ENCODE results near the gene RAB19.

RAB19 gene

DNA sequence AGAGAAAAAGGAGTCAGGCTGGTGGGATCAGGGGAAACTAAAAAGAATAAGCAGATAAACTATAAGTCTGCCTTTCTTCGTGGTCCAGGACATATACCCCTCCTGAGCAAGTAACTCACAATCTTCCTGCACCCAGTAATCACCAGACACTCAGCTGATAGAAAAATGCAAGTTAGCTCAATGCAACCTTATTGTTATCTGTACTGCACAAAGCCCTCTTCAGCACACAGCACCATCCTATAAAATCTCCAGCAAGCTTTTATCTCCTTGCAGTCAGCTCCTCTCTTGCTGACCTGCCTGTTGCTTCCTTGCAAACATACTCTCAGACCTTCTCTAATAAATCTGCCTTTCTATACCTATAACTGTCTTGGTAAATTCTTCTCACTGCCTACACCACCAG is 12.2 kb upstream of the RAB19 start:
- TF ChIP-seq, protein P1, sequence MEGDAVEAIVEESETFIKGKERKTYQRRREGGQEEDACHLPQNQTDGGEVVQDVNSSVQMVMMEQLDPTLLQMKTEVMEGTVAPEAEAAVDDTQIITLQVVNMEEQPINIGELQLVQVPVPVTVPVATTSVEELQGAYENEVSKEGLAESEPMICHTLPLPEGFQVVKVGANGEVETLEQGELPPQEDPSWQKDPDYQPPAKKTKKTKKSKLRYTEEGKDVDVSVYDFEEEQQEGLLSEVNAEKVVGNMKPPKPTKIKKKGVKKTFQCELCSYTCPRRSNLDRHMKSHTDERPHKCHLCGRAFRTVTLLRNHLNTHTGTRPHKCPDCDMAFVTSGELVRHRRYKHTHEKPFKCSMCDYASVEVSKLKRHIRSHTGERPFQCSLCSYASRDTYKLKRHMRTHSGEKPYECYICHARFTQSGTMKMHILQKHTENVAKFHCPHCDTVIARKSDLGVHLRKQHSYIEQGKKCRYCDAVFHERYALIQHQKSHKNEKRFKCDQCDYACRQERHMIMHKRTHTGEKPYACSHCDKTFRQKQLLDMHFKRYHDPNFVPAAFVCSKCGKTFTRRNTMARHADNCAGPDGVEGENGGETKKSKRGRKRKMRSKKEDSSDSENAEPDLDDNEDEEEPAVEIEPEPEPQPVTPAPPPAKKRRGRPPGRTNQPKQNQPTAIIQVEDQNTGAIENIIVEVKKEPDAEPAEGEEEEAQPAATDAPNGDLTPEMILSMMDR (IDR thresholded peaks at IDR 0.05) = no peak

DNA sequence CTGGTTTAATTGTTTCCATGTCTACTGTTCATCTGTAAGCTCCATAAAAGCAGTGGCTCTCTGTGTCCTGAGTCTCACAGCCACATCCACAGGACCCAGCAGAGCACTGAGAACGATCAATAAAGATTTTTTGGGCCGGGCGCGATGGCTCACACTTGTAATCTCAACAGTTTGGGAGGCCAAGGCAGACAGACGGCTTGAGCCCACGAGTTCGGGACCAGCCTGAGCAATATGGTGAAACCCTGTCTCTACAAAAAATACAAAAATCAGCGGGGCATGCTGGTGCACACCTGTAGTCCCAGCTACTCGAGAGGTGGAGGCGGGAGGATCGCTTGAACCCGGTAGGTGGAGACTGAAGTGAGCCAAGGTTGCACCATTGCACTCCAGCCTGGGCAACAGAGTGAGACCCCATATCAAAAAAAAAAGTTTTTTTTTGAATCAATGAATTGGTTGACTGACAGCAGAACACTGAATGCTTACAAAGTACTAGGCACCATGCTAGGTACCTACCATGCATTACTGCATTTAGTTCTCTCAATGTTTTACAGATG is 10.0 kb upstream of the RAB19 start:
- TF ChIP-seq, protein P1 (IDR thresholded peaks at IDR 0.05) = no peak

DNA sequence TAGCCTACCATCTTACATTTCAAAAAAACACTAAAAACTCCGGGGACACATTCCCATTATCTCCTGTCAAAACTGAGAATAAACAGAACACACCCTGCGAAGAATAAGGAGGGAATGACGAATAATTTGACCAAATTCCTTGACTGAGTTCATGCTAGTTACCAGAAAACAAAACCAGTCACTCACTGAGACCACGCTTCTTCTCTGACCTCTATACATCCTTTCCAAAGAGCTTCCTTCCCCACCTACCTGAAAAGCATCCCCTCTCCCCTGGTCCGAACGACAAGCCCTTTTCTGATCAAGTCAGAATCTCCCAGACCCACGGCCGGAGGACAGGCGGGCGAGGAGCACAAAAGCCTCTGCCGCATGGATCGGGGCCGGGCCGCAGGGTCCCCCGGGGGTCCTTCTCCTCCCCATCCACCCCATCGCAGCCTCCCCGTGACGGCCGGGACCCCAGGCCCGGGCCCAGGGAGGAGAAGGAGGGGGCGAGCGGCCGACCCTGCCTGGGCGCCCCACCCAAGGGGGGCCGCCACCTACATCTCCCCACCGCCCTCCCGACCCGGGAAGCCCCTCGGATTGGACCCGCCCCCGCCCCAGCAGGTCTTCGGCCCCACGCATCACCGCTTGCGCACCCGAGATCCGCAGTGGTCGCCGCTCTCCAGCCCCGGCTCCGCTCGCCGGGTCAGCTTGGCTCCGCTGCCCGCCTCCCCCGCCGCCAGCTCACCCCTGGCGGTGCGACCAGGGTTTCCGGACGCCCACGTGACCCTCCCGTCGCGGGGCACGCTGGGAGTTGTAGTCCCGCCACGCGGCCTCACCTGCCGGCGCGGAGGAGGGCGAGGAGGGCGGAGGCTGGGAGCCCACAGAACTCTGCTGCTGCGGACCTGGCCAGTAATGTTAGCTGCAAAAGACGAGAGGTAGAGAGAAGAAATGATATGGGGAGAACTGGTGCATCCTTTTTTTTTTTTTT is 5.8 kb upstream of the RAB19 start, which contains the start of gene SLC37A3:
TSS of gene SLC37A3 (minus strand) at position 747 of the 967 bp plus-strand sequence. CDS start 16,004 bp downstream, outside the sequence.
- TF ChIP-seq, protein P1 (IDR thresholded peaks at IDR 0.05) = no peak

DNA sequence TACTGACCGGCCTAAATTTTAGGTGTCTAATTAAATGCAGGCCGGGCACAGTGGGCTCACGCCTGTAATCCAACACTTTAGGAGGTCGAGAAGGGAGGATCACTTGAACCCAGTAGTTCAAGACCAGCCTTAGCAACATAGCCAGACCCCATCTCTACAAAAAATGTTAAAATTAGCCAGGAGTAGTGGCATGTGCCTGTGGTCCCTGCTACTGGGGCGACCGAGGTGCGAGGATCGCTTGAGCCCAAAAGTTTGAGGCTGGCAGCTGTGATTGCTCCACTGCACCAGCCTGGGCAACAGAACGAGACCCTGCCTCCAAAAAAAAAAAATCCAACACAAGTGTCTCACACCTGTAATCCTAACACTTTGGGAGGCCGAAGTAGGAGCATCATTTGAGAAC is 5.0 kb upstream of the RAB19 start:
- TF ChIP-seq, protein P1 (IDR thresholded peaks at IDR 0.05) = no peak

DNA sequence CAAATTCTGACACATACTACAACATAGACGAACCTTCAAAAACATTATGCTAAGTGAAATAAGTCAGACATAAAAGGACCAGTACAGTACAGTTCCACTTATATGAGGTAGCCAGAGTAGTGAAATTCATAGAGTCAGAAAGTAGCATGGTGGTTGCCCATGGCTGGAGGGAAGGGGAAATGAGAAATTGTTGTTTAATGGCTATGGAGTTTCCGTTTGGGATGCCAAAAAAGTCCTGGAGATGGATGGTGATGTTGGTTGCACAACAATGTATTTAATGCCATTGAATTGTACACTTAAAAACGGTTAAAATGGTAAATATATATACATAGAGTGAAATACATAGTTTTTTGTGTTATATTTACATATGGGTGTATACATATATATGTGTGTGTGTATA is 3.5 kb upstream of the RAB19 start:
- TF ChIP-seq, protein P1 (IDR thresholded peaks at IDR 0.05) = no peak

DNA sequence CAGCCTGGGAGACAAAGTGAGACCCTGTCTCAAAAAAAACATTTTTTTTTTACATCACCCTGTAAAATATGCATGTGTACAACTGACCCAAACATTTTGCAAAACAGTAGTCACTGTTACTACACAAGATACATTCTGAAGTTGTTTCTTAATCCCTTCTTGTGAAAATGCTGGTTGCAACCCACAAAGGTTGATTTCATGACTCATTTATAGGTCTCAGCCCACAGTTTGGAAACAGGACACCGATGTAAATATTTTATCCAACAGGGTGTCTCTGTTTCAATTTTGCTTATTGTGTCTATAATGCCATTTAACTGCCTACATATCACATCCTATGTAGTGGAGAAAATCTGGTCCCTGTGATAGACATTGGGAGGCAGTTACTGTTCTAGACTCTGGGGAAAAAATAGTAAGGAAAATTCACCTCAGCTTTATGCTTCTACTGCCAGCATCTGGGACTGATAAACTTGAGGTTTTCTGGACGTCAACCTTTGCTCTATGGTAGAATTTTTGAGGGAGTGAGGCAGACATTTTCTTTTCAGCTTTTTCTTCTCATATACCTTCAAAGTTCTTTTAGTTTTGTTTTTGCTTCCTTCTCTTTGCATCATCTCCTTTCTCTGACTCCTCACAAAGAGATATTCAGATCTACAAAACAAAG is 1.6 kb upstream of the RAB19 start:
- TF ChIP-seq, protein P1 (IDR thresholded peaks at IDR 0.05) = no peak

DNA sequence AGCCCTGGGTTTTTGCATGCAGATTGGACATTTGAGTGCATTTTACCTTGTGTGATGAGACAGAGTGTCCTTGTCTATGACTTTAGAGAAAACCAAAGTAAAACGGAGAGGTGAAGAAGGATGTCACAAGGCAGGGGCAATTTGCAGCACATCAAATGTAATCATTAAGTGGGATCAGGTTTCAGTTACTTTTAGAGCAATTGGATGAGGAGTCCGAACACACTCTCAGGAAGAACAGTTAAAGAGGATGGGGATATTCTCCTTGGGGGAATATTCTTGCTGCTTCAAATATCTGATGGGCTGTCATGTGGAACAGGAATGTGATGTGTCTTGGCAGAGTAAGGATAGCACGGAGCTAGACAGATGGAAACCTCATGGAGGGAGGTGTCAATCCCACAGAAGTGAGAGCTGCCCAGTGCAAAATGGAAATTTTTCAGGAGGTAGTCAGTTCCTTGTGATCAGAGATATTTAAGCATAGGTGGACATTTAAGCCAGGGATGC is 757 bp downstream of the RAB19 start:
- TF ChIP-seq, protein P1 (IDR thresholded peaks at IDR 0.05) = no peak
